ENCODE measurements around the gene NOC3L.
"Not testable (repeated sequence)": the region's sequence is repeated elsewhere in the genome, so short reads cannot be mapped to it uniquely, and the experiment has no call there.

NOC3L gene

DNA sequence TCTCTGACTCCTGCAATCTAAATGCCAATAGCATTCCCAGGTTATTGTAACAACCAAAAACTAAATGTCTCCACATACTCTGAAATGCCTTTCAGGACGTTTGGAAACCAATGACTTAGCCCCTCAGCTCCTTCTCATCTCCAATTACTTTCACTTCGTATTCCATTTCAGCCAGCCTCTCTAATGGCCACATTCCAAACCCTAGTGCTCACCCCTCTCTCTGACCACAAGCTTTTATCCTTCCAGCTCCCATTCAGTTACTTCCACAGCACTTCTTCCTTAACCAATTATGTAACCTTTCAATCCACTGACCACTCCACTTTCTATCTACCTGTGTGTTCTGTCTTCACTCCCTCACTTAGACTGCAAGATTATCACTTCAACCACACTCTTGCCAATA lies 4.3 kb downstream of the NOC3L start:
- DNase-seq, result no peak

DNA sequence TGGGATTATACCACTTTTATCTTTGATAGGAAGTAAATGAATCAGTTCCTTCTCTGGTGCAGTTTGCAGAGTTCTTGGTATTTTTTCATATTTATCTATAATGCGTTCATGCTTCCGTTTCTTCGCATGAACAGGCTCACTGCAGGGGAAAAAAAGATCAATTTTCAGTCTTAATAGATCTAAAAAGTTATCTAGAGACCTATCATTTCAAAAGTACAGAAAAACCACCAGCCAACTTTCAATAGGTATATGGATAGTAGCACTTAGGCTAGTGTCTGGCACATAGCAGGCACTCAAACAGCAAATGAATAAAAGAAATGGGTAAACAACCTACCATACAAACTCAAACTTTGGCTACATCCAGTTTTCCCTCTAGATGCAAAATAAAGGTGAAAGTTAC lies 5.5 kb downstream of the NOC3L start:
- DNase-seq, result no peak

DNA sequence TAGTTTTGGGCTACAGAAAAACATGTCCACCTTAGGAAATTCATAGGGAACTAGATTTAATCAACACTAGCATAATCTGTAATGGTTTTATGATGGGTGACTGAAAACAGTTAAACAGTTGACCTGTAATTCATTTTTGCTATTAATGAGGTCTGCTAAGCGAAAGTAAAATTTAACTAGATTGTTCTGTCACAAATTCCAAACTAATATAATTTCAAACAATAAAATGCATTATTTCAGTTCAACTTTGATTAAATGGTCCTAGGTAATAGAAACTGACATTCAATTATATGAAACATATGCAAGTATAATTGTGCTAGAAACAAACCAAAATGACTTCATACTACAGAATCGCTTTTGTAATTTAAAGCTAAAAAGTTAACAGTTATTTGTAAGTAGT lies 6.9 kb downstream of the NOC3L start:
- DNase-seq, result no peak

DNA sequence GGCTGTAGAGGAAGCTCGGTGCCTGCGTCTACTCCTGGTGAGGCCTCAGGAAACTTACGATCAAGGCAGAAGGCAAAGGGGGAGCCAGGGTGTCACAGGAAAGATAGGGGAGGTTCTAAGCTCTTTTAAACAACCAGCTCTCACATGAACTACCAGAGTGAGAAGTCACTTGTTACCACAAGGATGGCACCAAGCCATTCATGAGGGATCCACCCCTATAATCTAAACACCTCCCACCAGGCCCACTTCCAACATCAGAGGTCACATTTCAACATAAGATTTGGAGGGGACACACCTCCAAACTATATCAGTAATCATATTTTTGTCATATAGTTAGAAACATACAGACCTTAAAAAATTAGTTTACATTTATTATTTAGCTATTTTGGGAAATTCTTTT lies 9.4 kb downstream of the NOC3L start:
- DNase-seq, result no peak

DNA sequence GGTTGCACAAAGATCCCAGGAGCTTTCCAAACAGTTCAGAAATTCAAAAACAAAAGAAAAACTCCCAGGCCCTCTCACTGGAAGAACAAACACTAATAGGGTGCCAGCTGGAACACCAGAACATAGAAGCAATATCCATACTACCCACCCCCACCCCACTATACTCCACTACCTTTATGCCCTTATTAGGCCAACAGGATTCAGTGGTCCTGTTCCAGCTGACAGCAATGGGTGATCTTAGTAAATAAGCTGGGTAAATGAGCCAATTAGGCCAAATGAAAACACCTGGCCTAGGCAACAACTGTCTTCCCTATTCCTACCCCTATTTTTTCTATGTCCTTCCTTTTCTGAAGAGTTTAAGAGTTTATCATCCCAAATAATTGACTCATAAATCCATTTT lies 11.7 kb downstream of the NOC3L start:
- DNase-seq, result no peak

DNA sequence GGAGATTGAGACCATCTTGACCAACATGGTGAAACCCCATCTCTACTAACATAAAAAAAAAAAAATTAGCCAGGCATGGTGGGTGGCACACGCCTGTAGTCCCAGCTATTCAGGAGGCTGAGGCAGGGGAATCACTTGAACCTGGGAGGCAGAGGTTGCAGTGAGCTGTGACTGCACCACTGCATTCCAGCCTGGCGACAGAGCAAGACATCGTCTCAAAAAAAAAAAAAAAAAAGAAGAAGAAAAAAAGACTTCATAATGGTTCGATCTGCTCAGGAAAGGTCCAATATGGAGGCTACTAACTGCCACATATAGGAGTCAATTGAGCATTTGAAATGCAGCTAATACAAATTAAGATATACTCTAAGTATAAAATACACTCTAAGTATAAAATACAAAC lies 12.2 kb downstream of the NOC3L start:
- not testable (repeated sequence) for DNase-seq

DNA sequence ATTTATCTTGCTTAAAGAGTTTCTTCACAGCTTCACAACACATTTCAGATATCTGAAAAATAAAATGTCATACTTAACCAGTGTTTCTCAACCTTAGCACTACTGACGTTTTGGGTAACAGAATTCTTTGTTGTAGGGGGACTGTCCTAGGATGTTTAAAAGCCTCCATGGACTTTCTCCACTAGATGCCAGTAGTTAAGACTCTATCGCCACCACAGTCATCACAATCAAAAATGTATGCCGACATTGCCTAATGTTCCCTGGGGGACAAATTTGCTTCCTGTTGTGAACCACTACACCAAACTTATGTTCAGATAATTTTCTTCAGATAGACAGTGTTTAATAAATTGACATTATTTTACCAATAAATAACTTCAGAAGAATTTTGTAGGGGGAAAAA lies 13.4 kb downstream of the NOC3L start:
- DNase-seq, result no peak

DNA sequence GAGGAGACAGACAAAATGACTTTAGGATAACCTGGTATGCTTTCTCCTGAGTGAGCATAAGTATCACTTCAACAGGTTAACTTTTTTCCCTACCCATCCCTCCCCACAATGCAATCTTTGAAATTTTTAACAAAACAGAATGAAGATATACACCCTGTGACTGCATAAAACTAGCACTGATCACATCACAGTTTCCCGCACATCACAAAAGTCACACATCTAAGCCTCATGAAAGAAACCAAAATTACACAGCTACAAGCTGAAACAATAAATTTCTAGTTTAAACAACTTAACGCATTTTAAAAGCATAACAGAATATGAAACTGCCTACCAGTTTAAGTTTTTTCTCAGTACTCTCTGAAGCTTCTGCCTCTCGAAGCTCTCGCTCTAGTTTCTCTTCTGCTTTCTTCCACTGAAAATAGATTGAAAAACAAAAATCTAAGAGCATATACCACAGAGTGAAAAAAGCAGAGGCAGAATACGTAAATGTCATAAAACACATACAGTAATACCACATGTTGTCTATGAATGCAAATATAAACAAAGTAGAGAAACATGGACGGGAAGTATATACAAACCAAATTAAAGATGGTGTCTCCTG lies 18.1 kb downstream of the NOC3L start:
- DNase-seq, result no peak

DNA sequence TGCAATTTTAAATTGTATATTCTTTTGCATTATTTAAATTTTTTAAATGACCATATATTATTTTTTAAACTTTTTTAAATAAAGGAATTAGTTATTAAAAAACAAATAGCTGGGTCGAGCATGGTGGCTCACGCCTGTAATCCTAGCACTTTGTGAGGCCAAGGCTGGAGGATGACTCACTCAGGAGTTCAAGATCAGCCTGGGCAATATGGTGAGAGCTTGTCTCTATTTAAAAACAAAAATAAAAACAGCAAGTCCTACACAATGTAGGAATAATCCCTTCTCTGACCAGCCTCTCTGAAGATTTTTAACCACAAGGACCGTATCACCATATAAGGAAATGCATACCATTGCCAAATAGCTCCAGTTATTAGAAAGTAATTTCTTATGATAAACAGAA lies 19.6 kb downstream of the NOC3L start:
- no peak for DNase-seq

DNA sequence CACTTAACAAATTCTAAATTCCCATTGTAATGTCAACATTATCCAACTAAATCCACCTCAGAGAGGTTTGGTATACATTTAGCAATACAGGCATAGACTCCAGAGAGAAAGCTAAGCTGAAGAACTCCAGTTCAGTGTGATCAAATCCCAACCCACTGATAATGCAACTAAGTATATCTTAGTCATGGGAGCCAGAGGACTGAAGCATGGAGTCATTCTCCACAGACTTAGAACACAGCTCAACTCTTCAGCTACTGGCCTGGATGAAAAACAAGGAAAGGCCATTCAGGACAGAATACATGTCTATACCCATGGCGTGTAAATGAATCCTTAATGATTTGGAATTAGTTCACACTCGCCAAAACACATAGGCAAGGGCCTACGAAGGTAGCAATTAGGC lies 27.9 kb downstream of the NOC3L start:
- DNase-seq, result no peak

DNA sequence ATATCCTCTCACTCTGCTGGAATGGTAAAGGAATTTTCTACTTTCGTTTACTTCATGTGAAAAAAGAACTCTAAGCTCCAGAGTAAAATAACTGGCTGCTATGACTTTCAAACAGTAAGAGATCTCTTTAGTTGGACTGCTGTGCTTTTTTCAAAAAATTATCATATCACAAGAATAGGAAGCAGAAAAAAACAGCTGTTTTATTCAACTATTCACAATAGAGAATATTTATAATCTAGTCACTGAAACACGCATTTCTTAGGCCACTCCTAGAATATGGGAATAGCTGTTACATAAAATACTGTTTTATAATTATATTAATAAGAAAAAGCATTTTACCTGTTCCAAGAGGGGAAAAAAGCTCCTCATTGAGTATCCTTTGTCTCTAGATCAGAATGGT lies 29.7 kb downstream of the NOC3L start:
- no peak for DNase-seq

DNA sequence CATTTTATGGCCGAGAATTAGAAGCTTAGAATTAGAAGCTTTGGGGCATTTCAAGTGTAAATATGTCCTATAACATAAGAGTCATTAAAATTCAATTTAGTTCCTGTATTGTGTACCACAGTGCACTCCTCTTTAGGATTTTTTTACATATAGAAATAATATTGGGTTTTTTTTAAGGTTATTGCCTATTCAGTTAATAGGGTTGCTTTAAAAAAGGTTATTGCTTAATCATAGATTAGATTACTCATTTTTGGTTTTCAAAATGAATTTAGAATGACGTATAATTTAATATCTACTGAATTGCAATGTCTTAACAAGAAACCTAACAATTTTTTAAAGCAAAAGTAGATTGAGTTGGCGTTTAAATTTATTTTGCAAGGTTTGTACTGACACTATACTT lies 34.1 kb downstream of the NOC3L start:
- no peak for DNase-seq

DNA sequence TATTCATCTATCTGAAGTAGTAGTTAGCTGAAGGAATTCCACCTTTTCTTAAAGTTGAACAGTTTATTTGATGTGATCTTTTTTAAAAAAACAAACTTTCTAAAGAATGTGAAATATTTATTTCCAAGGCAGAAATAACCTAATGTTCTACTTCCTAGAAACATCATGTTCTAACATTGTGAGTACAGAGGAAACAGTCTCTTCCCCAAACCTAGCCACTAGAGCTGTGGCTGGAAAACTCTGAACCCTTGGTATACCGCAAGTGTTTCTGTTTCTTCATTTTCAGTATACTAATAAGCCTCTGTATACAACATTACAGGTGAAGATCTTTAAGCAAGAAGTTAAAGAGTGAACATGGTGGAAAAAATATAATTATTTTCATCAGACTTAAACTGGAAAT lies 35.1 kb downstream of the NOC3L start:
- DNase-seq, result no peak

DNA sequence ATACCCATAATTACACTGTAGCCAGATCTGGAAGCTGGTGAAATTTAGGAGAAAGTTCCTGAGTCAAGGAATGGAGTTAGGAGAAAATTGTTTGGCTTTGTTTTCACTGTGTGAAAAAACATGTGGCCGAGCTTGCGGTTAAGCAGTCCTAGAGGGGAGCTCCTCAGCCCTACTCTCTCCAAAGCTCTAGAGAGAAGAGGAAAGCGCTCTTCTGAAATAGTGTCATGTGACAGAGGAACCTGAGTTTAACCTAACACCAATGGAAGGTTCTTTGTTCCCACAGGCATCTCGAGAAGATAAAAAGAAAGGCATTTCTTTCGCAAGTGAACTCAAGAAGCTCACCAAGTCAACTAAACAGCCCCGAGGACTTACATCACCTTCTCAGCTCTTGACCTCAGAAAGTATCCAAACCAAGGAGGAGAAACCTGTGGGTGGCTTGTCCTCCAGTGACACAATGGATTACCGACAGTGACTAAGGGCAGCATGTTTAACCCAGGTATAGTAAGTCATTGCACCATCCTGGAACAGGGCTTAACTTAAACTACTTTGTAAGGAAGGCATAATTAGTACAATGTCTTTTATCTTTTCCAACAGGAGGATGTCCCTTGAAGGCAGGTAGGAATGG lies 38.0 kb downstream of the NOC3L start:
- no peak for DNase-seq

DNA sequence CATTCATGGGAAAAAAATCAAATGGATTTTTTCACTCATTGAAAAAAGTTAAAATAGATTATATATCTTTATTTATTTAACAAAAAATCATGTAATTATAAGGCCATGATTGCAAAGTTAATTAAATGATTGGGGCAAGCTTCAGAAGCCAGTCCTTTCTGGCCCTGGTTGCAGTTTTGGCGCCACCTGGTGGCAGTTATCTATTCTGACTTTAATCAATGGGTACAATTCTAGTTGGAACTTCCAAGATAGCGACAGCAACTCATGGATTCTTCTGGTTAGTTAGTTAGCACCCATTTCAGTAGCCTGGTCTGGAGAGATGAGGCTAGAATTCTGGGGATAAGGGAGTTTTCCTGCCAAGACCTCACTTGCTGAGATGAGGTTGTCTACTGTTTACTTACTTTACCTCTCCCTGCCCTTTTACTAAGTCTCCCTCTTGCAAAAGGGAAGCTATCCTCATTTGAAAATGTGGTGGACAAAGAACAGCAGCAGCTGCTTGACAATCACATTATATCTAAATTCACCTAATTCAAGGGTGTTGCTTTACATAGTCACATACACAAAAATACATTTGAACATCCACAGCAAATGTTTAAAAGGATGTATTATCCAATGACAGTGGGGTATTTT lies 42.3 kb downstream of the NOC3L start:
- peak; percentile 17 for DNase-seq

DNA sequence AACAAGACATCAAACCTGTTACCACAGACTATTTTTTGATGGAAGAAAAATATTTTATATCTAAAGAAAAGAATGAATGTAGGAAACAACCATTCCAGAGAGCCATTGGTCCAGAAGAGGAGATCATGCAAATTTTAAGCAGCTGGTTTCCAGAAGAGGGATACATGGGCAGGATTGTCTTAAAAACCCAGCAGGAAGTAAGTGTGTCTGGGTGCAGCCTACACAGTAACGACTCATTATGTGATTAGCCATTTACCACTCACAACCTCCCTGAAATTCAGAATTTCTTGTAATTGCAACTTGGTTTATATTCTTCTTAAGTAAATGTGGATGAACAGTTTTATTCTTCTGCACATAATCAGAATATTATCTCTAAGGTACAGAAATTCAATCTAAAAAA lies 46.2 kb downstream of the NOC3L start:
- no peak for DNase-seq

DNA sequence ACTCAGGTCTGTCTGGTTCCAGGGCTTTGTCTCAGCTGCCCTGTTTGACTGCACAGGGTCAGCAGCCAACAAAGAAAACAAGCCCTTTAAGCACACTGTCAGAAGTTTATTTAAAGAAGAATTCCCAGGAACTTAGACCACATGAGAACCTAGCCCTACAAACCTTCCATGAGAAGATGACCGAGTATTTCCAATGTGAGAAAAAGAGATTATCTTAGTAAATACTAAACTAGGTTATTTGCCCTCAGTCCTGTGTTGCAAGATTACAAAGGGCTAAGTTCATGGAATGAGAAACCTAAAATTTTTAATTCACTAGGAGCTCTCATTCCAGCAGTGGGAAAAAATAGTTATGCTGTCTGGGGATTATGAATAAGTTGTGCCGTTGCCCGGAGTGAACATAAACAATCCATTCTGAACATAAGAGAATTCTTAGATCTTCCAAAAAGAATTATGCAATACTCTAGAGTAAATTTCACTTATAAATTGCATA lies 46.7 kb downstream of the NOC3L start:
- DNase-seq, result no peak

DNA sequence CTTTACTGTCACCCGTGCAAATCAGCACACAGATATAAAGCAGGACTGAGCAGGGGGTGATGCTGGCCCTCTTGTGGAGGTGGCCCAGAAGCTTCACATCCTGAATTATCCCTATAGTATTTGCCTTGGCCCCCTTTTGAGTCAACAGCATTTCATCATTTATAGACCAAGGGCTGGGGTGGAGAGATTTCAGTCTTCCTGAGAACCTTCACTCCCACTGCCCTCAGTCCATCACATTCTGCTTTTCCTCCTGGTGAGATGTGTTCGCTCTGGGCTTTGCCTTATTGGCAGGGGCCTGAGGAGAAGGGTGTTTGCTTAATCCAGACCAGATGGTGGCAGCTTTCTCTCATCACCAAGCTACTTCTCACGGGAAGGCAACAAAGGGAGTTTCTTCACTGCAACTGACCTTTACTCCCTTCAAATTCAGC lies 47.7 kb downstream of the NOC3L start:
- DNase-seq, result no peak

DNA sequence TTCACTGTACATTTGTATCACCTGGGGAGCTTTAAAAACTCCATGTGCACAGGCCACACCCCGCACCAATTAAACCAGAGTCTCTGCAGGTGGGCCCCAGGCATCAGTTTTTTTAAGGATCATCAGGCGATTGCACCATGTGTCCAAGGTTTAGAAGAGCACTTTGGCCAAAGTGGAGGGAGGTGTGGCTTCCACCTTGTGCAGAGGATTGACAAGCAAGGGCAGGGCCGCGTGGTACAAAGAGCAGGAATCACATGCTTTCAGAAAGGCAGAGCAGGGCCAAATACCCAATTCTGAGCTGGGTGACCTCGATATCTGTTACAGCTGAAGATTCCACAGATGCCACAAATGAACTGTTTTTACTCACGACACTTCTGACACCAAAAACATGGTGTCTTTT lies 52.4 kb downstream of the NOC3L start:
- no peak for DNase-seq

DNA sequence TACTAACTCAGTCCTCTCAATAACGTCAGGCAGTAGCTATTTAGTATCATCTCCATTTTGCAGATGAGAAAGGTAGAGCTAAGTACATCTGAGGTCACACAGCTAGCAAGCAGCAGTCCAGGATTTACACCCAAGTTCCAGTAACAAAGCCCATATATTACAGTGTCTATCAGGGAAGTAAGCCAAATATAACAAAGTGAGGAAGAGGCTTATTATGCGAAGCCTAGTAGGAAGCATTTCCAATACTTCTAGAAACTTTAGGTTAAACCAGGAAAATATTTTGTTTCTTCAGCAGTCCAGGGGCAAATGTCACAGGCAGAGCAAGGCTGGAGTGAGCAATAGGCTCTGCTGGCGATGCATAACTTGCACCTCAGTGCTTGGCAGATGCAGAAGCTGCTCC lies 53.9 kb downstream of the NOC3L start:
- DNase-seq, result no peak

DNA sequence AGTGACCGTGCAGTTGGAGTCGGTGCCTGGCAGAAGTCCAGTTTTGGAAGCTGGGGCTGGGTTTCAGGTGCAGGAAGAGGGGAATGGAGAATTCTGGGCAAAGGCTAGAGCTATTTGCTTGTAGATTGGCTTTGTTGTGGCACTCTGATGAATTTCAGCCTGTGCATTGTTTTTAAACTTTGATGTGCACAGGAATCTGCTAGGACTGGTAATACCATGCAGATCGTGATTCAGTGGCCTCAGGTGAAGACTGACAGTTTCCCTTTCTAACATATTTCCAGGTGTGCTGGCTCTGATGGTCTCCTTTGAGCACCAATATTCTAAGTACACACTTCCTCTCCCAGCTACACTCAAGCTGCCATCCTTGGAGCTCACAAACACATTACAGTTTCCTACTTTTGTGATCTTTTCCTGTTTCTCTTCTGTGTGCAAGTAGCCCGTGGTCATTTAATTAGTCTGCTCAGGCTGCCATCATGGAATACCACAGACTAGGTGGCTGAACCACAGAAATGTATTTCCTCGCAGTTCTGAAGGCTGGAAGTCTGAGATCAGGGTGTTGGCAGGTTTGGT lies 55.6 kb downstream of the NOC3L start:
- DNase-seq, result no peak

DNA sequence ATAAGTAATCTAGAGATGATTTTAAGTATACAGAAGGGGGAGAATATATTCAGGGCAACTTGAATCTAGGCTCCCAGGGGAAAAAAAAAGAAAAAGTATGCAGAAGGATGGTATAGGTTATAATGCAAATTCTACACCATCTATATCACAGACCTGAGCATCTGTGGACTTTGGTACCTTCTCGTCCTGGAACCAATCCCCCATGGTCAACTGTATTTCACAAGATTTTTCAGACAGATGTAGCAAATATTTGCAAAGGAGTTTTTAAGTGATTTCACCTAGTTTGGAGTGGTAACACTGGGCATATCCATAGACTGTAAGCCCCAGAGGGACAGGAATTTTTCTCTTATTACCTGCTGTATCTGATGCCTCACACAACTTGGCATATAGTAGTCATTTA lies 58.8 kb downstream of the NOC3L start:
- no peak for DNase-seq

DNA sequence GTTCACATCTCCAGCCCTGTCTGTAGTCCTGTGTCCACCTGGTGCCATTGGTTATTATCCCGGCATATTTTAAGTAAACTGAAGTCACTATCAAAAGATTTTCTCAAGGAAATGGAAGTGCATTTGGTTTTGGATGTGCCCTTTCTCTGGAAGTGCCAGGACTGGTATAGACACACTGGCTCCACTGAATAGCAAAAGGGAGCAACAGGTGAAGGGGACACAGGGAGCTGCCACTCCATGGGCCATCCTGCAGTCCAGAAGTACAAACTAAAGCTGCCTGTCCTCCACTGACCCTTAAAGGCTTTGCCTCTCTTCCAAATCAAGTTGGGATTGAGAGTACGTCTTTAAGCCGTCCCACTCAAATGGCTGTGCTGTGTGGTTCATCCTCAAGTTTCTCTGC lies 62.7 kb downstream of the NOC3L start:
- DNase-seq, result no peak

DNA sequence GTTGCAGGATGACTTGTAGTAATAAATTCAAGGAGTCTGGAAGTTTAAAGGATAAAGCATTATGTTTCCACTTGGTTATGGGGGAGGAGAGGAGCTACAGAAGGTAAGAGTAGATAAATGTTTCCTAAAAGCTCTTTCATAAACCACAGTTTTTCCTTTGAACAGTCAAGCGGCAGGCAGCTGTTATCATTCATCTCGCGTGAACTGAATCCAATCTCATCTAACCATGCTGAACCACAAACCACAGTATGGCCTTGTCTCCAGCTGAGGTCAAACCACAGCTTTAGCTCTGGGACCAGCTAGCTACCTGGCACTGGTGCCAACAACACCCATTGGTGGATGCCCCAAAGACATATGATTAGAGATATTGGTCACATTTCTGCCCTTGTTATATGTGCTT lies 63.3 kb downstream of the NOC3L start:
- no peak for DNase-seq
